ENCODE data around the gene AMH. TPM values are rescaled to one million over a fixed set of nuclear protein-coding genes. Genes with fewer than 3 reads are reported as not detected.

AMH gene
- total RNA-seq, 2 experiments from 2014 or later, result 3.3 to 3.5 TPM

DNA sequence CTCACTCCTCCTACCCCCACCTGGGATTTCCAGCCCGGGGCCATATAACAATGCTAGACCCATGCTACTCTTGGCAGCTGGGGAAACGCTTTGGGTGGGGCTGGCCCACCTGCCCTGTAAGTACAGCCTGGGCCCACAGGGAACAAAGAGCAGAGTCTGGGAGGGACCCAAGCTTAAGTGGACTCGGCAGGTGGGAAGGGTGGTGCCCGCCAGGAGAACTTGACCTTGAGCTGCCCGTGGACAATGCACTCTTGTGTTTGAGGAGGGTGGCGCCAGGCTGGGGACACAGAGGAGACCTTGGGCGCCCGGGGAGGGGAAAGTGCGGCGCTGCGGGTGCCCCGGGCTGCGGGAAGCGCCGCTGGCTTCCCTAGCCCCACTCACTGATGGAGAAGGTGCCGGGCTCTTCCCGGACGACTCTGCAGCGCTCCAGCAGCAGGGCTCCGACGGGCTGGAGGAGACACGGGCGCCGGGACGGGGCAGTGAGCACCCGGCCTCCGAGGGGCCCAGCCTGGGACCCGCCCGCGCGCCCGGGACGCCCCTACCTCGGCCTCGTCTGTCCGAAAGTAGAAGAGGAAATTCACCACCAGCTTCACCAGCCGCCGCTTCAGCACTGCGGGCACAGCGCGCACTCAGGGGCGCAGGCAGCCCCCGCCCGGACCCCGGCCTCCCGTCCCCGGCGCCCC lies 13.6 kb upstream of the AMH start:
- peaks cover 39% of the 10 kb centered on the region for H3K36me3 Mint-ChIP-seq (ENCODE audit: low read depth)
- TF ChIP-seq, protein P1, sequence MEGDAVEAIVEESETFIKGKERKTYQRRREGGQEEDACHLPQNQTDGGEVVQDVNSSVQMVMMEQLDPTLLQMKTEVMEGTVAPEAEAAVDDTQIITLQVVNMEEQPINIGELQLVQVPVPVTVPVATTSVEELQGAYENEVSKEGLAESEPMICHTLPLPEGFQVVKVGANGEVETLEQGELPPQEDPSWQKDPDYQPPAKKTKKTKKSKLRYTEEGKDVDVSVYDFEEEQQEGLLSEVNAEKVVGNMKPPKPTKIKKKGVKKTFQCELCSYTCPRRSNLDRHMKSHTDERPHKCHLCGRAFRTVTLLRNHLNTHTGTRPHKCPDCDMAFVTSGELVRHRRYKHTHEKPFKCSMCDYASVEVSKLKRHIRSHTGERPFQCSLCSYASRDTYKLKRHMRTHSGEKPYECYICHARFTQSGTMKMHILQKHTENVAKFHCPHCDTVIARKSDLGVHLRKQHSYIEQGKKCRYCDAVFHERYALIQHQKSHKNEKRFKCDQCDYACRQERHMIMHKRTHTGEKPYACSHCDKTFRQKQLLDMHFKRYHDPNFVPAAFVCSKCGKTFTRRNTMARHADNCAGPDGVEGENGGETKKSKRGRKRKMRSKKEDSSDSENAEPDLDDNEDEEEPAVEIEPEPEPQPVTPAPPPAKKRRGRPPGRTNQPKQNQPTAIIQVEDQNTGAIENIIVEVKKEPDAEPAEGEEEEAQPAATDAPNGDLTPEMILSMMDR (IDR thresholded peaks at IDR 0.05), result no peak
- Histone ChIP-seq H3K9me3 (ENCODE audit: control insufficient read depth in 1 of 2, insufficient read depth in 1 of 2, low read length in 2 of 2) (no peaks in the 10 kb centered on the region), H3K27ac (ENCODE audit: low read depth in 1 of 2, low read length in 2 of 2) (no peak overlapping the region), H3K4me3 (ENCODE audit: low read length) (peak overlapping the region; percentile 80), H3K36me3 (ENCODE audit: insufficient read depth, low read length) (peaks cover 27% of the 10 kb centered on the region), H3K4me1 (ENCODE audit: insufficient read depth, low read length) (peaks cover 69% of the 10 kb centered on the region), H3K27me3 (ENCODE audit: control insufficient read depth in 1 of 2, insufficient read depth in 2 of 2, low read length in 2 of 2) (no peaks in the 10 kb centered on the region)
- peak overlapping the region; percentile 98 for H3K4me3 Mint-ChIP-seq
- ChIA-PET CTCF (interaction anchor here (0.7 to 3.2 kb wide), 5 partner anchors 25 to 80 kb away, joined by 4 to 11 read pairs (median 6); no protein-coding TSS in a partner anchor), POLR2A (interaction anchor here (0.6 to 1.3 kb wide), 14 partner anchors 17 to 221 kb away, joined by 3 to 5 read pairs (median 3); partner anchors contain the start of genes AP3D1, LMNB2, LSM7 and SPPL2B)
- peak in 3 of 14 experiments; percentile 17 to 55 (median 45) for DNase-seq
- ATAC-seq (ENCODE audit: poor library complexity), result no peak
- intact Hi-C loops (cut with DNase I, micrococcal nuclease), result loop anchor here (1.0 to 10.0 kb wide), 16 partner anchors 17 to 379 kb away; partner anchors contain the start of genes AP3D1 (in 2 of the 2), BTBD2 (in 1 of the 2), IZUMO4 (in 1 of the 2) and LMNB2 (in 1 of the 2)
- peaks cover 4% of the 10 kb centered on the region for H3K27me3 Mint-ChIP-seq
- H3K27ac Mint-ChIP-seq, result peak overlapping the region; percentile 99
- no peaks in the 10 kb centered on the region for H3K9me3 Mint-ChIP-seq
- peaks cover 53% of the 10 kb centered on the region for H3K4me1 Mint-ChIP-seq (ENCODE audit: low read depth)

DNA sequence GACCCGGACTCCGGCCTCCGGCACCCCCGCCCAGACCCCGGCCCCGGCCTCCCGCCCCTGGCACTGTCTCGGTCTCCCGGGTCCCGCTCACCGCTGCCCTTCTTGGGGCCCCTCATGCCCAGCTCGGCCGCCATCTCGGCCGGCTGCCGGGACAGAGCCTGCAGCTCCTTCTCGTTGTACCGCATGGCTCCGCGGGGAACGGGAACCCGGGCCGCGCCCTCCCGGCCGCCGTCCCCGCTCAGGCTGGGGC lies 13.1 kb upstream of the AMH start:
- CTCF ChIA-PET, result interaction anchor here (0.7 to 3.2 kb wide), 5 partner anchors 24 to 80 kb away, joined by 4 to 11 read pairs (median 6); no protein-coding TSS in a partner anchor
- Histone ChIP-seq H3K9me3 (ENCODE audit: control insufficient read depth in 1 of 2, insufficient read depth in 1 of 2, low read length in 2 of 2) (no peaks in the 10 kb centered on the region), H3K36me3 (ENCODE audit: insufficient read depth, low read length) (peaks cover 27% of the 10 kb centered on the region), H3K27me3 (ENCODE audit: control insufficient read depth in 1 of 2, insufficient read depth in 2 of 2, low read length in 2 of 2) (no peaks in the 10 kb centered on the region), H3K4me1 (ENCODE audit: insufficient read depth, low read length) (peaks cover 74% of the 10 kb centered on the region), H3K27ac (ENCODE audit: low read depth in 1 of 2, low read length in 2 of 2) (peak overlapping the region in 1 of 2 donors; percentile 98), H3K4me3 (ENCODE audit: low read length) (peak overlapping the region; percentile 80)
- TF ChIP-seq, protein P1 (IDR thresholded peaks at IDR 0.05), result no peak
- POLR2A ChIA-PET, result interaction anchor here (0.6 to 1.3 kb wide), 14 partner anchors 17 to 221 kb away, joined by 3 to 5 read pairs (median 3); partner anchors contain the start of genes AP3D1, LMNB2, LSM7 and SPPL2B
- DNase-seq (no peak), ATAC-seq (ENCODE audit: poor library complexity) (no peak)
- Mint-ChIP-seq H3K27ac (peak overlapping the region; percentile 99), H3K4me1 (ENCODE audit: low read depth) (peaks cover 58% of the 10 kb centered on the region), H3K9me3 (no peaks in the 10 kb centered on the region), H3K4me3 (peak overlapping the region; percentile 98), H3K27me3 (peaks cover 4% of the 10 kb centered on the region), H3K36me3 (ENCODE audit: low read depth) (peaks cover 39% of the 10 kb centered on the region)
- intact Hi-C loops (cut with DNase I, micrococcal nuclease), result loop anchor here (1.0 to 10.0 kb wide), 15 partner anchors 17 to 379 kb away; partner anchors contain the start of genes AP3D1 (in 2 of the 2), BTBD2 (in 1 of the 2), IZUMO4 (in 1 of the 2) and LMNB2 (in 1 of the 2)

DNA sequence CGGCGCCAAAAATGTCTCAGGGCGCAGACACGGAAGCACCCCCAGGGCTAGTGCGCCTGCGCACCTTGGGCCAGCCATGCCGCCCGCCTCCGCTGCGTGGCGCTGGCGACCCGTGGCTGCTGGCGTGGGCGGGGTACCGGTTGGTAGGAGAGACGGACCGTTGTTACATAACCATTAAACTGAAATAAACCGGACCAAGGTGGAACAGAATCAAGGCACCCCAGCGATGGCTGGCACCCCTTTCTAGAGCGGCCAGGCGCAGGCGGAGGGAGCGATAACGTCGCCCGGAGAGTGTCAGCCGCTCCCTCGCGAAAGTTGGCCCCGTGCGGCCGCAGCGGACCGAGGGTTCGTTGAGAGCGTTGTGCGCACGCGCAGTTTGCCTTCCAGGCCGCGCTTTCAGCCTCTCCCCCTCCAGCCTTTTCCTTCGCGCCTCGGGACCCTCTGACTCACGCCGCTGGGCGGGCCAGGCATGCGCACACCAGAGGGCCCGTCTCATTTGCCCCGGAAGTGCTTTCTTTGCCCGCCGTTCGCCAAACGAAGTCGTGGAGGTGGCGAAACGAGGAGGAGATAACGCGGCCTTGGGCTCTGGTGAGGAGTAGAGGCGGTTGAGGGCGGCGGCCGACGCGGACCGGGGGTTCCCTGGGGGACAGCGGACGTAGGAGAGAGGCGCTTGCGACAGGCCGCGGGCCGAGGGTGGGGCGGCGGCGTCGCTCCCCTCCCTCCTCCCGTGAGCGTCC lies 12.6 kb upstream of the AMH start, which contains the start of the genes PLEKHJ1 and SF3A2:
TSS of gene PLEKHJ1 (minus strand) at position 16 of the 737 bp plus-strand sequence. CDS start 81 bp downstream, outside the sequence.
TSS of gene SF3A2 (plus strand) at position 511 of the 737 bp plus-strand sequence. CDS start 6,595 bp downstream, outside the sequence.
- TF ChIP-seq, protein P1 (IDR thresholded peaks at IDR 0.05), result peak; percentile 99
- peak; percentile 81 for ATAC-seq (ENCODE audit: poor library complexity)
- peaks cover 4% of the 10 kb centered on the region for H3K27me3 Mint-ChIP-seq
- Histone ChIP-seq H3K27me3 (ENCODE audit: control insufficient read depth in 1 of 2, insufficient read depth in 2 of 2, low read length in 2 of 2) (no peaks in the 10 kb centered on the region), H3K36me3 (ENCODE audit: insufficient read depth, low read length) (peaks cover 31% of the 10 kb centered on the region), H3K9me3 (ENCODE audit: control insufficient read depth in 1 of 2, insufficient read depth in 1 of 2, low read length in 2 of 2) (no peaks in the 10 kb centered on the region), H3K27ac (ENCODE audit: low read depth in 1 of 2, low read length in 2 of 2) (peak within 1 kb of the TSS; percentile 98 to 99), H3K4me1 (ENCODE audit: insufficient read depth, low read length) (peaks cover 79% of the 10 kb centered on the region), H3K4me3 (ENCODE audit: low read length) (peak within 1 kb of the TSS; percentile 80)
- H3K4me3 Mint-ChIP-seq, result peak within 1 kb of the TSS; percentile 98
- ChIA-PET CTCF (interaction anchor here (0.7 to 3.2 kb wide), 7 partner anchors 15 to 81 kb away, joined by 3 to 11 read pairs (median 5); no protein-coding TSS in a partner anchor), POLR2A (interaction anchor here (0.6 to 5.3 kb wide), 15 partner anchors 16 to 220 kb away, joined by 3 to 103 read pairs (median 4); partner anchors contain the start of genes AP3D1, LMNB2, LSM7 and SPPL2B)
- DNase-seq, result peak; percentile 94 to 99 (median 98)
- H3K27ac Mint-ChIP-seq, result peak within 1 kb of the TSS; percentile 99
- H3K36me3 Mint-ChIP-seq (ENCODE audit: low read depth), result peaks cover 44% of the 10 kb centered on the region
- H3K4me1 Mint-ChIP-seq (ENCODE audit: low read depth), result peaks cover 63% of the 10 kb centered on the region
- no peaks in the 10 kb centered on the region for H3K9me3 Mint-ChIP-seq
- intact Hi-C loops (cut with DNase I, micrococcal nuclease), result loop anchor here (1.0 to 10.0 kb wide), 15 partner anchors 16 to 378 kb away; partner anchors contain the start of genes AP3D1 (in 2 of the 2), BTBD2 (in 1 of the 2), IZUMO4 (in 1 of the 2) and LMNB2 (in 1 of the 2)

Measured in CD4-positive, alpha-beta T cell (primary cell).